ENCODE data around the gene MECP2. TPM values are rescaled to one million over a fixed set of nuclear protein-coding genes. Genes with fewer than 3 reads are reported as not detected.

Gene MECP2
- total RNA-seq, 2 donors from 2014 or later, result 35.4 to 42.4 TPM

GRCh38 chrX:154117566-154117965 lies 20.0 kb upstream of the MECP2 start:
- no peak for ATAC-seq

DNA sequence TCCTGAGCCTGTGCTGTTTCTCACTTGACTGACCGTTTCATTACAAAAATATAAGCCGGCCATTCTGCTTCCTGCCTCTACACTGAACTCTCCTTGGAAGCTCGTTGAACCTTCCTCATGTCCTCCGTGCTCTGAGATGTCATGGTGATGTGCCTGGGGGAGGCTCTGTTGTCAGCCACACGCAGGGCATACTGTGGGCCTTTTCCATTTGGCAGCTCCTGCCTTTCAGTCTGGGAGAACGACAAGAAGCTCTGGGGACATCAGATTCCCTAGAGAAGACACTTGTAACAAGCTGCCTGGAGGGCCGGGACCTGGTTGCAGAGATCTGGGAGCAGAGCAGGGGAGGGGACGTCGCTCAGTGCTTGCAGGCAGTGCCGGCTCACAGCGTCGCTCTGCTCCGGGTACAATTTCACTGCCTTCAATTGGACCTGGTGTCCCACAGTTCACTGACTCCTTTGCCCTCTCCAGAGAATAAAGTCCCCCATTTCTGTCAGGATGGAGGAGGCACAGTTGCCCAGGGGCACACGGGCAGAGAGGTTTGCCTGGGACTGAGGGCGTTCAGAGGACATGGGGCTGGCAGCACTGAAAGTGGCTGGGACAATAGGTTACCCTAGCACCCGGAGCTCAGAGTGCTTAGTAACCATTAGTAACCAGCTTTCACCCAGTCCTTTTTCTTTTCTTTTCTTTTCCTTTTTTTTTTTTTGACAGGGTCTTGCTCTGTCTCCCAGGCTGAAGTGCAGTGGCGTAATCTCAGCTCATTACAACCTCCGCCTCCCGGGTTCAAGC lies 19.1 kb upstream of the MECP2 start:
- DNase-seq (no peak), ATAC-seq (no peak)
- intact Hi-C loops (cut with DNase I), result no loop called here

More at GRCh38 chrX:154117566-154117965, 20.0 kb upstream of the MECP2 start:
- intact Hi-C loops (cut with DNase I), result no loop called here
- DNase-seq, result no peak

DNA sequence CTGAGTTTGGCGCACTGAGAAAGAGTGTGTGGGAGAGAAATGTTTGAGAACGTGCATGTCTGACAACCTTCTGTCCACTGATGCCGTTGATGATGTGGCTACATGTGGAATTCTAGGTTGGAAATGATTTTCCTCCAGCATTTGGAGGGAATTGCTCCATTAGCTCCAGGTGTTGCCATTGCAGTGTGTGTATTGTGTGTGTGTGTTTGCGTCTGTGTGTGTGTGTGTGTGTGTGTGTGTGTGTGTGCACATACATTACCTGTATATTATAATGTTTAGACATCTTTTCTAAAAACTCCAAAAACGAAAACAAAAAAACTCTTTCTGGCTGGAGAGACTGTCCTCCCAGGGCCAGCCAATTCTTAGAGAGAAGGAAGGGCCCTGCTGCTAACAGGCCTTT lies 18.2 kb upstream of the MECP2 start:
- DNase-seq (no peak), ATAC-seq (no peak)
- intact Hi-C loops (cut with DNase I), result no loop called here

DNA sequence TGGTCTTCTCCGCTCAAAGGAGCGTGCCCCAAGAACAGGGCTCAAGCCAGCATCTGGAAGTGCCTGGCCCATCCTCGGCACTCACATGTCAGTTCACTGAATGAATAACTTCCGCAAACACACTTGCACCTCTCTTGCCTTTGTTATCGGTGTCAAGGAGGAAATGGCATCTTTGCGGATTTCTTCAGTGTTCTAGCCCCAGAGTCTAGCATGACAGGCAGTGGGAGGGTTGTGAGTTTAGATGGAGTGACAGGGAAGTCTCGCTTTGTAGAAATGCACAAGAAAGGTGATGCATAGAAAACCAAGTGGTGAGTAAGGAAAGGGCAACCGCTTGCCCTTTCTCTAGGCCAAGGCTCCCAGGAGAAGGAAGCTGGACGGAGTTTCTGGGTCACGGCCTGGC lies 17.6 kb upstream of the MECP2 start:
- intact Hi-C loops (cut with DNase I), result no loop called here
- DNase-seq, result no peak
- ATAC-seq, result no peak

DNA sequence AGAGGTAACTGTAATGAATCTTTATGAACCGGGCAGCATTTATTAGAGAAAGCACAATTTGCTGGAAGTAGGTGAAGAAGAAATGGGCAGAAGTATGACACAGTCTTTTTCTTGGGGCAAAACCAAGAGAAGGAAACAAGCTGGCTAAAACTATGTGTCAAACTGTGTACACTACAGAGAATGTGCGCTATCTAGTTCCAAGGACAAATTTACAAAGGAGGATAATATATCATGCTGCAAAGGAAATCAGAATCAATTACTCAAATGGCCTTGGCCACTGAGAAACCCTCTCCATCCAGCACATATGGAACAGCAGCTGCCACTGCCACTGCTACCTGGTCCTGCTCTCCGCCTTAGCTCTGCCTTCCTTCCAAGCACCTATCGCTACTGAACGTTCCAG lies 17.1 kb upstream of the MECP2 start:
- ATAC-seq (no peak), DNase-seq (no peak)
- intact Hi-C loops (cut with DNase I), result no loop called here

DNA sequence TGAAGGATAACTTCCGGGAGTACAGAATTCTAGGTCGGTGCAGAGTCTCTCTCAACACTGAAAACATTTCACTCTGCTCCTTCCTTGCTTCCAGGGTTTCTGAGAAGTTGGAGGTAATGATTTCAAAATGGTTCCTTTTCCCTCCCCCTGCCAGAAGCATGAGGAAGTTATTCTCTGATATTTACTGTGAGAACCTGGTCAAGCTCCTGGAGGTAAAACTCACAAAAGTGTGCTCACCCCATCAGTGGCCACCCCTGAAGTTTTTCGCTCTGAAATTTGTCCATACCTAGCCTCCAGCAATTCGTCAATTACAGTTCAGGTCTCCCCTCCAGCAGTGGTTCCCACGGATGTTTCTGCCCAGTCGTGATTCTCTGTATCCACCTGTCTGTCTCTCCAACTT lies 16.2 kb upstream of the MECP2 start:
- ATAC-seq (no peak), DNase-seq (no peak)
- intact Hi-C loops (cut with DNase I), result no loop called here

- no peak for ATAC-seq
These were observed 1.0 kb upstream of the MECP2 start for GRCh38 chrX:154098551-154098950.

GRCh38 chrX:154097003-154097588 lies 421 bp downstream of the MECP2 start:
- DNase-seq (peak; percentile 73), ATAC-seq (peak; percentile 80 to 83)
- intact Hi-C loops (cut with DNase I), result no loop called here

More at GRCh38 chrX:154098551-154098950, 1.0 kb upstream of the MECP2 start:
- no peak for DNase-seq
- intact Hi-C loops (cut with DNase I), result no loop called here

DNA sequence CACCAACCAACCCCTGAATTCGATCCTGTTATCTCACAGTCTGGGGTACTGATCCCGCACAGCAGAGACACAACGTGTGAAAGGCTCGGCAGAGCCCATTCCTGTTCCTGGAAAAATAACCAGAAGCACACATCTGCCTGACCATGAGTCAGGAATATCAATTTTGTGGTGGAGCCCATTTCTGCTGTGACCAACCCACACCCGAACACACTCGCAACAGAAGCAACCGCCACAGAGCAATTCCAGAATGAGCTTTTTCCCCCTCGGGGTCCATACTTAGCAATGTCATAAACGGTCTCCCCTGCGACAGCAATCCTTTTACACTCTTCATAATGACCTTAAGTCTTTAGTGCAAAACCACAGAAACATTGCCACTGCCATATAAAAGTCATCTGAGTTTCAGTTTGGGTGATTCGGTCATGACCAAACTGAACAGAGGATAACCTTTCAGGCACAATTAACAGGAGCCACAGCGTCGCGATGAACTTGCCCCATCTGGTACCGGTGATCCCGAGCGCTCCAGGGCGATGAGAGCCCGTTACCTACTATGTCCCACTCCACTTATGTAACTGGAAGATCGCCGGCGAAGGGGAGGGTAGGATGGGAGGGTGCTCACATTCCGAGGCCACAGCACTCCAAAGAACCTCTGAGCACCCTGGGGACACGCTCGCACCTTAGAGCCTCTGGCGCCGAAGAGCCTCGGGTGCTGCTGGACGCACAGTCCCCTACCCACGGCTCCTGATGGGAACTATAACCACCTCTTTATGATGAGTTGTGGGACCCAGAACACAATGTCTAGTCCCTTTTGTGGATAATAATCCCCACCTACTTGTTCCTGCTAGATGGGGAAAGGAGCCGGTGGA lies 1.1 kb downstream of the MECP2 start:
- intact Hi-C loops (cut with DNase I), result no loop called here
- DNase-seq (no peak), ATAC-seq (peak in 1 of 2 donors; percentile 9)

GRCh38 chrX:154094833-154095232 lies 2.7 kb downstream of the MECP2 start:
- intact Hi-C loops (cut with DNase I), result no loop called here
- DNase-seq (no peak), ATAC-seq (no peak)

DNA sequence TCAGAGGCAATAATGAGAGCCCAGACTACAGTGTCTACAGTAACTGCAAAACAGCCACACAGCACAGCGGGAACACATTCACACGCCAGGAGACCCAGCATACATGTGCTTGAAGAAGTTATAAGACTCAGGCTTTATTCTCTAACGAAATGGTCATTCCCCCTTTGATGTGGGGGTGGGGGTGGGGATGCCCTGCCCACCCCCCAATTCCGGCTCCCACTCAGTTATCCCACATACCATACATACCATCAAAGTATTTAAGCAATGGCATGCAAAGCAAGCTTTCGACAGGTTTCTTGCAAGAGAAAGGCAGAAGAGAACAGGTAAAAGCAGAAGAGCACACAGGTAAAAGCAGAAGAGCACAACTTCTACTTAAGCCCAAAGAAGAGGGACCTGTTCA lies 3.6 kb downstream of the MECP2 start:
- ATAC-seq (no peak), DNase-seq (no peak)
- intact Hi-C loops (cut with DNase I), result no loop called here

DNA sequence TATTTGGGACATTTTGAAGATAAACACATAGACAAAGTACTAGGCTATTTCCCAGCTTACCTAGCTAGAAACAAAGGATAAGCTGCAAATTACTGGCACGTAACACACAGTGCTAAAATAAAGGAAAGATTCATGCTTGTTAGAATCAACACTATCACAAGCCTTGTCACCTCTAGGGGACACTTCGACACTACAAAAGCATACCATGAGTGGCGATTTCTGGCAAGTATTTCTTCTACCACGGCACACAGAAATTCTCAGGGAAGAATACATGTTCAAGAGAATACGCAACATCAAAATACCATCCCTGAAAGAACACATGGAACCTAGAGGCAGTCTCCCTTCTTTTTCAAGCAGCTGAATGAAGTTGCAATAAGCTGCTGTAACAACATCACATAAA lies 5.1 kb downstream of the MECP2 start:
- intact Hi-C loops (cut with DNase I), result no loop called here

DNA sequence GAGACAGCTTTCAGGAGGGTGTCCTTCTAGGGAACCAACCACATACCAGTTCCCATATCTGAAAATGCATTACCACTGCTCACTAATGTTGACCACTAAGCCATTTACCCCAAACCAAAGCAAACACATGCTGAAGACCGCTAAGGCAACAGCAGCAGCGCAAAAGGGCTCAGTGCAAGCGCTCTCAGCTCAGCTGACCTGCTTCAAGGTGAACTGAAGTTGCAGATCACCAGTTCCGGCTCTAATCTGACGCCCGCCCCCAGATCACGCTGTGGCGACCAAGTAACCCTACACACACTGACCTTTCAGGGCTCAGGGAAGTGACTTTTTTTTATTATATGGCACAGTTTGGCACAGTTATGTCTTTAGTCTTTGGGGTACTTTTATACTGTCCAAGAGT lies 5.8 kb downstream of the MECP2 start:
- DNase-seq (no peak), ATAC-seq (no peak)
- intact Hi-C loops (cut with DNase I), result no loop called here

More for the DNA sequence above, 5.1 kb downstream of the MECP2 start:
- ATAC-seq (no peak), DNase-seq (no peak)

DNA sequence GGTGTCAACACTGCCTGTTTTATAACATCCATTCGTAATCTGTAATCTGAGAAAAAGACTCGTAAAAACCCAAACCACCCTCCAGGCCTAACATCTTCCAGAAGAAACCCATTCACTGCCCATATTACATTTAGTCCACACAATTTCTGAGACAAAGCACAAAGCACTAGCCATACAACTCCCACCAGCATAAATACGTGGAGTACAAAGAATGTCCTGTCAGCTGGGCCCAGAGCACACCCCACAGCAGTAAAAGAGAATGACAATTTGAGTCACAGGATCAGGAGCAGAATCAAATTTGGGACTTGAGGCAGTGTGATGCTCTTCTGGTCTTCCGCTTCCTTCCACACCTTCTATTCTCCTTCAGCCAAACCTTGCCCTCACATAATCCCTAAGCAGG lies 6.8 kb downstream of the MECP2 start:
- ATAC-seq, result no peak
- intact Hi-C loops (cut with DNase I), result no loop called here

DNA sequence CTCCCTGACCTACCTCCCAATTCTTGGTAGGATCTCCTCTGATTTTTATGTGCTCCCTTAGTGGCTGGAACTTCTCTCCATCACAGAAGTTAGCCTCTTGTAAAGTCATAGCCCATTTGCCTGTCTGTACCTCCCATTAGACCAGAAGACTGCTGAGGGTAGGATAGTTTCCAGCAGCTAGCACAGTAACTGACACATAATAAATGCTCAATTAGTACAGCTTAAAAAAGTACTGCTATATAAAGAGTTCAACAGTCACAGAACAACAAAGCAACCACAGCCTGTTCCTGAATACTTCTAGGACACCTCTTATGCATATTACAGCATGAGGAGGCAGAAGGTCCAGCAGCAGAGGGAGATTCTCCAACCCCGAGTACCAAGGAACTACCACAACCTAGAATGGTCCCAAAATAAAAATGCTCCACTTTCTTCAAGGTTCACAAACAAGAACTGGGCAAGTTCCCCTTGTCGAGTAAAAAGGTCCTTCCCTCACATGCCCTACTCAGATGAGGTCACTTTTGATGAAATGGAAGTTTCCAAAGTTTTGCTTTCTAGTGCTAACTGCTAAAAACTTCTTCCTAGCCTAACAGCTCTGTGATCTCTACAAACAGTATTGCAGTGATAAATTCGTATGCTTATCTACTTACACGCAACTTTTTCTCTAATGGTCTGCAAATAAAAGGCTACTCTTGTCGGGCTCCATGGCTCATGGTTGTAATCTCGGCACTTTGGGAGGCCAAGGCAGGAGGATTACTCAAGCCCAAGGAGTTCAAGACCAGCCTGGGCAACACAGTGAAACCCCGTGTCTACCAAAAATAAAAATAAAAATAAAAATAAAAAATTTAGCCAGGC lies 12.8 kb downstream of the MECP2 start:
- ATAC-seq, result no peak
- DNase-seq, result no peak
- intact Hi-C loops (cut with DNase I), result no loop called here

More for the DNA sequence above, 6.8 kb downstream of the MECP2 start:
- no peak for DNase-seq

DNA sequence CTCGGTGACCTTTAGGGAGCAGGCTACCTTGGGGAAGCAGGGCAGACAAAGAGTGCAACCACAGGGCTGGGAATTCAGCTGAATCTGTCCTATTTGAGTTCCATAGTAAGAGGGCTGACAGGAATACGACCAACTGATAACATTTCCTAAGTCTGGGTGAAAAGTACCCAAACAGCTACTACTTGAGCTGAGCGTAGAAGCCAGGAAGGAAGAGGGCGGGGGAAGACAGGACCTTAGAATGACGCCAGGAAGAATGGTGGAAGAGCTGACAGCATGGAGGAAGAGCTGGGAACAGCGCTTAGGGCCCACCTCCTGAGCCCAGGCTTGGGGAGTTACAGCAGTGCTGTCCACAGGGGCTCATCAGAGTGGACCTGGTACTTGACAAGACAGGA lies 14.4 kb downstream of the MECP2 start:
- peak in 1 of 2 donors; percentile 61 for ATAC-seq
- intact Hi-C loops (cut with DNase I), result no loop called here
- DNase-seq, result no peak

DNA sequence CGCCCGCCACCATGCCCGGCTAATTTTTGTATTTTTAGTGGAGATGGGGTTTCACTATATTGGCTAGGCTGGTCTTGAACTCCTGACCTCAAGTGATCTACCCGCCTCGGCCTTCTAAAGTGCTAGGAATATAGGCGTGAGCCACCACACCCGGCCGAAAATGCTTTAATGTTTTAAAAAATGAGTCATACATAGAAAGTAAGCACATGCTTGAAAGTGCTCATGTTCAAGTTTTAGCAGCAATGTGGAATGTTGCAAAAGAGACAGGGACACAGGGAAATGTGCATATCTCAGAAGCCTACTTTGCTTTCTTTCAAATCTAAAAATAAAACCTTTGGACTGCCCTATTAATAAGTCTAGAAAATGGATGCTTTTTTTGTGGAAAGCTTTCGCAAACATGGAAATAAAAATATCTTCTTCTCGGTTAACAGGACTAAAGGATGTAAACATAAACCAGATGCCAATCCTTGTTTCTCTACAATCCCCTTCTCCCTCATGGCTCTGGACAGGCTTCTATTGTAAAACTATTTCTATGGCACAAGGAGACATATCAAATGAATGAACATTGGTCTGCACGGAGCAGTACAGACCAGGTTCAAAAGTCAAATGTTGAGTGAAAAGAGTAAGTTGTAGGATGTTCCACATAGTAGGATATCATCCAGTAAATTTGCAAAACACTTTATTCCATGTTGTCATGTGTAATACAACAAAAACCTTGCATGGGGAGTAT lies 15.0 kb downstream of the MECP2 start:
- intact Hi-C loops (cut with DNase I), result no loop called here
- DNase-seq (no peak), ATAC-seq (peak; percentile 38 to 56)

GRCh38 chrX:154077101-154077500 lies 20.4 kb downstream of the MECP2 start:
- DNase-seq, result no peak

DNA sequence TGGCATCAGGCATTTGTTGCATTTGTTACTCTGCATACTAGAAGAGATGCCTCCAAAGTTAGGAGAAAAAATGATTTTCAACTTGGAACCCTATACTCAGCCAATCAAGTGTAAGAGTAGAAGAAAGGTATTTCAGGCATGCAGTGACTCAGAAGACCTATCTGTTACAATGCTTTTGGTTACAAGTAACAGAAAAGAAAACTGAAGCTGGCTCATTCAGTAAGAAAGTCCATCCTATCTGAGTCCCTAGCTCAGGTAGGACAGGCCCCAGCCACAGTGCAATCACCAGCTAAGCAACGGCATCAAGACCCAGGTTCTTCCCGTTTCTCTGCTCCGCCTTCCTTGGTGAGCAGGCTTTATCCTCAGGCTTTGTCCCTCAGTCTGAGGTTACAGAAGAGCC lies 23.3 kb downstream of the MECP2 start:
- ATAC-seq (peak in 1 of 2 donors; percentile 75), DNase-seq (no peak)
- intact Hi-C loops (cut with DNase I), result no loop called here

More at GRCh38 chrX:154077101-154077500, 20.4 kb downstream of the MECP2 start:
- ATAC-seq, result no peak
- intact Hi-C loops (cut with DNase I), result no loop called here
